HG03520 (cell line): ENCODE results near the gene ATPAF1.
"Not testable (repeated sequence)": the region's sequence is repeated elsewhere in the genome, so short reads cannot be mapped to it uniquely, and the experiment has no call there.

ENCODE experiments used
- ATAC-seq: cut with Tn5 transposase; IDR thresholded peaks from one replicate; pipeline ENCODE4 v1.9.1; 2021; ENCODE audit warnings: mild to moderate bottlenecking, moderate library complexity; ENCODE audit not compliant: unreplicated experiment

ATPAF1 gene

GRCh38 chr1:46651152-46651551 lies 17.0 kb downstream of the ATPAF1 start:
- ATAC-seq, result not testable (repeated sequence)

- ATAC-seq, result no peak
Measured at GRCh38 chr1:46650491-46650890, 17.7 kb downstream of the ATPAF1 start.

GRCh38 chr1:46649764-46650163 lies 18.4 kb downstream of the ATPAF1 start:
- ATAC-seq, result no peak

DNA sequence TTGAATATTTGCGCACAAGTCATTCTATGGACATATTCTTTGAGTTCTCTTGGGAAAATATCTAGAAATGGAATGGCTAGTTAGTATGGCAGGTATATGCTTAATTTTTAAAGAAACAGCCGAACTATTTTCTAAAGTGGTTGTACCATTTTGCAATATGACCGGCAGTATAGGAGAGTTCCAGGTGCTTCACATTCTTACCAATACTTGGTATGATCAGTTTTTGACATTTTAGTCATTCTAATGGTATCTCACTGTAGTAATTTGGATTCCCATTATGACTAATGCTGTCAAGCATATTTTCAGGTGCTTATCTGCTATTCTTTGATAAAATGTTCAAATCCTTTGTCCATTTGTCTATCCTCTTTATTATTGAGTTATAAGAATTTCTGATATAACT lies 20.6 kb downstream of the ATPAF1 start:
- no peak for ATAC-seq

- ATAC-seq, result no peak
Measured at GRCh38 chr1:46646844-46647243, 21.3 kb downstream of the ATPAF1 start.

DNA sequence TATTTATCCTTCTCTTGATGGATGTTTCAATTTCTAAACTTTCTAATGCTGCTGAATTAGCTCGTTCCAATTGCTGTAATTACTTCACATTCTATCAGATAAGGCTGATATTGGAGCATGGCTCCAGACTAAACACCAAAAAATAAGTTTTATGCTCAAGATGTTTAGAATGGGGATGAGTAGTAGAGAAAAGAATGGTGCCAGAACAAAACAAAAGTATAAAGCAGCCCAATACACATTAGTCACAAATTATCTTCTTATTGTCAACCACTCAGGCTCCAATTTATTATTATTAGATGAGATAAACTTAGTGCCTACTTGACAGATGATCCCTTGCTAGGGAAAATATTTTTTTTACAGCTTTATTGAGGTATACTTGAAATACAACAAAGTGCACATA lies 21.8 kb downstream of the ATPAF1 start:
- ATAC-seq, result no peak

DNA sequence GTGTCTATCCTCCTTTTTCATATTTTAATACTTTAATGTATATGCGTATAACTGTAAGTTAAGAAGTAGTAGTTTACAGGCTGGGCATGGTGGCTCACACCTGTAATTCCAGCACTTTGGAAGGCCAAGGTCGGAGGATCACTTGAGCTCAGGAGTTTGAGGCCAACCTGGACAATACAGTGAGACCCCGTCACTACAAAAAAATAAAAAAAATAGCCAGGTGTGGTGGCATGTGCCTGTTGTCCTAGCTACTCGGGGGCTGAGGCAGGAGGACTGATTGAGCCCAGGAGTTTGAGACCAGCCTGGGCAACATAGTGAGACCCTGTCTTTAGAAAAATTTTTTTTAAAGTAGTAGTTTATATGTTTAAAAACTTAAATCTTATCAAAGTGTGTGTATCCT lies 22.3 kb downstream of the ATPAF1 start:
- no peak for ATAC-seq

- ATAC-seq, result no peak
Measured at GRCh38 chr1:46643368-46643775, 24.8 kb downstream of the ATPAF1 start.

GRCh38 chr1:46642115-46642680 lies 26.0 kb downstream of the ATPAF1 start:
- ATAC-seq, result no peak

- no peak for ATAC-seq
Measured at GRCh38 chr1:46639547-46639946, 28.6 kb downstream of the ATPAF1 start.

- no peak for ATAC-seq
Measured at GRCh38 chr1:46638921-46639320, 29.2 kb downstream of the ATPAF1 start.

DNA sequence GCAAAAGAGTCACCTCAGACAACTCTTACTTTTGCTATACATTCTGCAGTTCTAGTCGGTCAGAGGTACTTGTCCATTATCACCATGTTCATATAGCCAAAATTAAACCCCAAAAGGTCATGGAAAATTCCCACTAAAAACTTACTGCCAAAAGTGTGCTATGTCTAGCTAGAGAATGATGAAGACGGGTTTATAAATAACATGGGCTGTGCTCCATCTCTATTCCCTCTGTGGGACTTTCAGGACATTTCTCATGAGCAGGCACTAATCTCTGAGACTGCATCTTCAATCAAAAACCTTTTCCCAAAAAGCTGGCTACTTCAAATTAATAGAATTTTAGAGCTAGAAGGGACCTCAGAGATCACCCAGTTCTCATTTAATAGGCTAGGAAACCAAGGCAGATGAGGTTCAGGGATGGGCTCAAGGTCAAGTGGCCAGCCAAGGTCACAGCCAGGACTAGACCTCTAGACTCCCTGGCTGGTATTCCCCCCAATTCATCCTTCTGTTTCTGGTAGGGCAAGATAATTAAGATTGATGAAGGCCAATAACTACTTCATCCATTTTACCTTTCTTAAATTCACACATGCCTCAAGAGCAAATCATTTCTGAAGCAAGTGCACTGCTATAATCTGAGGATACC lies 30.6 kb downstream of the ATPAF1 start:
- no peak for ATAC-seq

DNA sequence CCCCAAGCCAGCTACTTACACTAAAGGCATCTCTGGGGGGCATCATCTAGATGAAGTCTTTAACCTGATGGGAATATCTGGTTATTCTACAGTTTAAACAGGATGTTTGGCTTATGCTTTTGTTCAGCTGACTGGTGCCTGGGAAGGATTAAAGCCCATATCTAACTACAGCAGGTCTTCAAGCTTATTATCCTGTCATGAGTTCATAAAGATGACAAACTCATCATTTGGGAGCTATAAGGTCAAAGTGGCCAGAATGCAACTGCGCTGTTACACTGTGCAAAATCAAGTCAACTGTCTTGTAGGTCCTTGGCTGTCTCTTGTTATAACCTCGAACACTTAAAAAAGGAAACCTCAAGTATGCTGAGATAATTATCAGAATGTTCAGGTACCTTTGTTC lies 33.0 kb downstream of the ATPAF1 start:
- ATAC-seq, result no peak

- no peak for ATAC-seq
Measured at GRCh38 chr1:46630719-46631118, 37.4 kb downstream of the ATPAF1 start.

DNA sequence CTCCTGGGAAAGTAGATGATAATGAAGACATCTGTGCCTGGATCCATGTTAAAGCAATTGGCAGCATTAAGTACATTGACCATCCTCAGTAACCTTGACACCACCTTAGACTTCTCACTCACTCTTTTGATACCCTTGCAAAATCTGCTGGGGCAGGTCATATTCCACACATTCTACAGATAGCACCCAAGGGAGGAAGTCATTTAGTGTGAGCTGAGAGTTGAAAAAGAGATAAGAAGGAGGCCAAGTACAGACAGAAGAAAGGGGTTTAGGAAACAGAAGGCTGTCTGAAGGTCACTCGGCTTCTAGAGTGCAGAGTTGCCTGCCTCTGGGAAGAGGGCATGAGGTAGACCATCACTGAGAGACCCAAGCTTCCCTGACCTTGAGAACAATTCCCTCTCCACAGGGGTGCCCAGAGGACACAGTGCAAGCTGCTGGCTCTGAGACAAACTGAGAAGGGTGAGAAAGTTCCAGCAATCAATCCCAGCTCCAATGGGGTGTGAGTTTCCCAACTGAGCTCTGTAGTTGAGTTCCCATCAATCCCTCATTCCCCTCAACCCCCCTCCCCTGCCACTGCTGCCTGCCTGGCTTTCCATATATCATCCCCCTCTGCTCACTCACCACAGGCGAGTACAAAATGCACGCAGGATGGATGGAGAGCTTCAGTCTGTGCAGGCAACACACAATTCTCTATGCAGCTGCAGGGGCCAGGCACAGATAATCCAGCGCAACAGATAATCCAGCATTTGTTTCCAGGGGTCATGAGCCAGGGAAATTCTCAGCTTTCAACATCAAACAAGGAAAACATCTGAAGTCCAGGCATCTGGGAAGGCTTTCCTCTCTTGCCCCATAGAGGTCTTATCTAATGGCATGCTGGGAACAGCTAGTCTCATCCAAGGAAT lies 44.2 kb downstream of the ATPAF1 start:
- no peak for ATAC-seq

DNA sequence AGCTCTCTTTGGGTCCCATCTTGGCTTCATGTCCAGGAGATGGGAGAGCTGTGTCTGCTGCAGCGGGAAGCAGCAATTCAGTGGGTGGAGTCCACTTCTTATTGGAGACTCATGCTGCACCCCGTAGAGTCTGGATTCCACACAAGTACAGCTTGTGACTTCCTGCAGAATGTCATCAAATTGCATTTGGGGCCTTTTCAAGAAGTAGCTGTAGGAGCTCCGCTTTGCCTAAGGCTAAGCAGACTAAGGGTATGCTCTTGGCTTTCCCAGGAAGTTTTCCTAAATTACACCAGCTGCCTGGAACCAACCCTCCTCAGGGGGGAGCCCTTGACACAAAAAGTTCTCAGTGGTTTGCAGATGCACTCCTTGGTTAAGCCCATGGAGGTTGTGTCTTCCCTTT lies 45.8 kb downstream of the ATPAF1 start:
- ATAC-seq, result no peak

DNA sequence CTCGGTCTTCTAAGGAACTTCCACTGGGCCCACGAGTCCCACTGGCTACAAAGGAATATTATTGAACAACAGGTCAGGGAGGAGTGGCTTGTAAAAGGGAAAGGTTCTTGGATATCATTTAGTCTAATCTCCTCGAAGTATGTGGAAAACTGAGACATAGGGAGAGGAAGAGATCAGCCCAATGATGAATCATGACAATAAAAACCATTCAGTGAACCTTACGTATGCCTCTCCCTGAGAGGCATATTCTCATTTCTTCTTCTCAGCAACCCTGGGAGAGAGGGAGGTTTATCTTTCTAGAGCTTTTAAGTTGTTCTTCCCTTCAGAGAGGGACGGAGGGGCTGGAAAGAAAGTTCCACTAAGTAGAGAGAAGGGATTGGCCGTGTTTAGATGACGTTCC lies 46.2 kb downstream of the ATPAF1 start:
- ATAC-seq, result no peak

GRCh38 chr1:46619656-46620258 lies 48.4 kb downstream of the ATPAF1 start:
- no peak for ATAC-seq

DNA sequence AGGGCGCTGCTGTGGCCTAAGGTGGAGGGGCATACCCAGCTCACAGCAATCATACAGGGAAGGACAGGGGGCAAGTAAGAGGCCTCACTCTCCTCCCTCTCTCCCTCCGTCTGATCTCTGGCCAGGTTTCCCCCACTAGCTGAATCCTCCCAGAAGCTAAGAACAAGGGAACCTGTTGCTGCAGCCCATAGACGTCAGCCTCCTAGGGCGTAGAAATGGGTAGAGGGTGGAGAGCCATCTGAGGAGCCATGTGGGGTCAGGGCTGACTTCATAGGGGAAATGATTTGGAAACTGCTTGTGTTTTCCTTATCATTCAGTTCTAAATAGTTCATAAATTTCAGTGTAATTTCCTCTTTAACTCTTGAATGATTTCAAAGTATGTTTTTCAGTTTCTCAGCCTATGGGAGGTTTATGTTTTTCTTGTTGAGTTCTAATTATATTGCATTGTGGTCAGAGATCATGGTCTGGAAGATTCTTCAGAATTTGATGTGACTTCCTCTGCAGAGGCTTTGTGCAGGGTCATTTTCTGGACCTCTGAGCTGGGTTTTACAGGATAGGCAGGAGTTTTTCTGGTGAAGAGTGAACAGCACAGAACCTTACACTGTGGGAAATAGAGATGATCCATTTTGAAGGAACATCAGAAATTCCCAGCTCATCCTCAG lies 49.3 kb downstream of the ATPAF1 start:
- ATAC-seq, result no peak

- no peak for ATAC-seq
Measured at GRCh38 chr1:46617833-46618232, 50.3 kb downstream of the ATPAF1 start.
